Heart right ventricle (tissue), 16 donors: ENCODE results near the gene ODF4. TPM values are rescaled to one million over a fixed set of nuclear protein-coding genes. Genes with fewer than 3 reads are reported as not detected.

Experiments used
- ATAC-seq, 8 donors: fragments of 200-7000 bp; cut with Tn5 transposase; one replicate each; pipeline ENCODE4 v1.9.1; 2020; ENCODE audit warnings: mild to moderate bottlenecking in 8 of 8, moderate library complexity in 8 of 8, moderate number of reproducible peaks in 1 of 8
- DNase-seq, 2 donors: peaks; one replicate each; pipeline ENCODE4 v3.0.0-alpha.2; 2020
- H3K27ac ChIP-seq, 10 donors: fragments of 200-600 bp; sonication (generic) in 2 of 10; one replicate each; pipeline versions ENCODE4 v1.5.0 to v1.8.0; 2020 to 2022; ENCODE audit warnings: mild to moderate bottlenecking in 3 of 10
- H3K27me3 ChIP-seq, 7 donors: fragments of 200-600 bp; one replicate each; pipeline ENCODE4 v1.8.0; 2021 to 2022; ENCODE audit warnings: mild to moderate bottlenecking in 2 of 7
- H3K36me3 ChIP-seq, 9 donors: fragments of 200-600 bp; sonication (generic) in 1 of 9; one replicate each; pipeline versions ENCODE4 v1.5.0 to v1.8.0; 2020 to 2022; ENCODE audit warnings: mild to moderate bottlenecking in 2 of 9
- H3K4me1 ChIP-seq, 9 donors: fragments of 200-600 bp; sonication (generic) in 1 of 9; one replicate each; pipeline versions ENCODE4 v1.5.0 to v1.8.0; 2020 to 2022; ENCODE audit warnings: mild to moderate bottlenecking in 4 of 9
- H3K4me3 ChIP-seq, 10 donors: fragments of 200-600 bp; sonication (generic) in 2 of 10; one replicate each; pipeline versions ENCODE4 v1.5.0 to v1.8.0; 2020 to 2022; ENCODE audit warnings: mild to moderate bottlenecking in 7 of 10, moderate library complexity in 2 of 10
- H3K9me3 ChIP-seq, 11 donors: fragments of 200-600 bp in 10 of 11; sonication (generic) in 2 of 11; one replicate each; pipeline versions ENCODE4 v1.5.0 to v1.8.0; 2013 to 2022; ENCODE audit warnings: mild to moderate bottlenecking in 2 of 11, control low read depth in 1 of 11, moderate library complexity in 1 of 11
- CTCF ChIP-seq, 9 donors: fragments of 200-600 bp; sonication (generic) in 2 of 9; IDR thresholded peaks; one replicate each; pipeline versions ENCODE4 v1.5.0 to v1.8.0; 2021 to 2022; ENCODE audit warnings: antibody characterized with exemption in 9 of 9, mild to moderate bottlenecking in 5 of 9, moderate library complexity in 1 of 9
- WGBS, 2 donors: extraction: QIAGEN DNeasy Blood & Tissue Kit; methylation state at CpG; one replicate each; pipeline ENCODE4 v1.1.7; 2013; ENCODE audit warnings: inconsistent platforms in 1 of 2; 5-methylcytosine and 5-hydroxymethylcytosine counted together
- intact Hi-C, 10 donors: fragments of 100-400 bp; cut with DNase I; formaldehyde crosslinking; loops; one replicate each; pipeline versions ENCODE4 v1.11.1 to v1.14.2; 2022
- polyA plus RNA-seq, 2 donors: library from polyadenylated mRNA; stranded (reverse); fragments of 200-250 nt; gene quantifications; one replicate each; pipeline ENCODE4 v1.2.3, GENCODE V29; 2013
- total RNA-seq, 10 donors: library from RNA; stranded (reverse); fragmentation: NEBNext Ultra II Directional in 3 of 10; extraction: Animal tissue kit (Norgen Biotek cat#: 25700) in 3 of 10; gene quantifications; one replicate each; pipeline versions ENCODE4 v1.2.1 to v1.2.4, GENCODE V29; 2021 to 2023
- donor health status: Arrhythmogenic right ventricular cardiomyopathy.
- donor health status: ischemic (EF 13 %, LVEDD 7.1; RV severe dilation, severe dysfunction).
- donor health status: healthy with polysubstance abuse.
- donor health status: DM: no; HTN: yes; CAD: no.
- donor health status: DM: no; HTN: no; CAD: no.
- donor health status: ischemic (EF 25% LVEDD 6.9; RV normal size, moderate dysfunction).
- donor health status: ischemic (EF 25% LVEDD 5.7; RV mildly dilated, moderate dysfunction).
- donor health status: healthy.
- donor health status: DM: yes; HTN: yes; CAD: no.
- donor health status: Ischemic cardiomyopathy.
- donor health status: ischemic (EF 35%, LVEDD 5.7; RV mildly dilated, moderate dysfunction).
- donor health status: nonischemic (EF 11% LVEDD 7.7; RV severe dilation, severe dysfunction).
- donor health status: DM: yes; HTN: yes; CAD: no.
- donor health status: PGD.
- donor health status: ischemic (EF 29% LVEDD 5.4; RV normal size, mild dysfunction).
- donor health status: nonischemic (EF 23%, LVEDD 6.1; RV moderate dilation, normal function).

Gene ODF4
- total and polyA plus RNA-seq, 12 donors, result not detected

- Histone ChIP-seq H3K9me3 (no peaks in the 10 kb centered on the region), H3K4me3 (peak overlapping the region in 1 of 10 donors; percentile 0), H3K36me3 (peaks cover 0 to 8% (median 0%) of the 10 kb centered on the region in 9 donors), H3K27ac (peak overlapping the region in 9 of 10 donors; percentile 67 to 91 (median 75)), H3K4me1 (peaks cover 0 to 57% (median 45%) of the 10 kb centered on the region in 9 donors), H3K27me3 (no peaks in the 10 kb centered on the region)
- DNase-seq (peak in 1 of 2 donors; percentile 62), ATAC-seq (peak; percentile 60 to 93 (median 88))
- TF ChIP-seq CTCF (IDR thresholded peaks at IDR 0.05), result no peak
- WGBS, 2 donors, result 50 to 63% methylated on average over 5 of the region's 5 CpGs
- intact Hi-C loops, result loop anchor here in 5 of 10 donors (2.0 to 10.0 kb wide), 4 partner anchors 32 to 49 kb away; partner anchors contain the start of gene ARHGEF15 (in 4 of the 5)
Observed at GRCh38 chr17:8359769-8360168, 20.1 kb downstream of the ODF4 start.

DNA sequence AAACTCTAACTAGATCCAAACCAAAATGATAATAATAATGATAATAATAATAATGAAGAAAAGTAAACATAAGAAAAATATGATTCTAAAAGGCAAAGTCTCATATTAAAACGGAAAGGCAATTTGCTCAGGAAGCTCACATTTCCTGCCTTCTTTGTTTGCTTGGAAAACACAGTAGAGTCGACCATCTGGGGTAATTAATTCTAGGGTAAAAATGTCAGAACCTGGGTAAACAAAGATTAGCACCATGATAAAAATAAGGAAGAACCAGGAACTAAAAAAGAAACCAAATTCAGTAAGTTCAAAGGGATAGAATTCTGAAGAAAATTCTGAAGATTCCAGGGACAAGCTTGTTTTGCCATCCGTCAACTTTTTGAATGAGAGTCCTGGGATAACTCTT, 20.6 kb downstream of the ODF4 start:
- DNase-seq, result no peak
- H3K27me3 ChIP-seq, result no peaks in the 10 kb centered on the region
- peaks cover 0 to 13% (median 0%) of the 10 kb centered on the region in 9 donors for H3K36me3 ChIP-seq
- WGBS, 2 donors, result 43 to 47% methylated on average over 3 of the region's 3 CpGs
- H3K4me3 ChIP-seq, result peak overlapping the region in 1 of 10 donors; percentile 0
- H3K27ac ChIP-seq, result peak overlapping the region in 9 of 10 donors; percentile 38 to 91 (median 75)
- TF ChIP-seq CTCF (IDR thresholded peaks at IDR 0.05), result no peak
- intact Hi-C loops, result loop anchor here in 4 of 10 donors (2.0 to 10.0 kb wide), 3 partner anchors 33 to 49 kb away; partner anchors contain the start of gene ARHGEF15 (in 3 of the 4)
- H3K4me1 ChIP-seq, result peaks cover 0 to 57% (median 47%) of the 10 kb centered on the region in 9 donors
- no peaks in the 10 kb centered on the region for H3K9me3 ChIP-seq
- ATAC-seq, result peak in 4 of 8 donors; percentile 32 to 50 (median 44)

DNA sequence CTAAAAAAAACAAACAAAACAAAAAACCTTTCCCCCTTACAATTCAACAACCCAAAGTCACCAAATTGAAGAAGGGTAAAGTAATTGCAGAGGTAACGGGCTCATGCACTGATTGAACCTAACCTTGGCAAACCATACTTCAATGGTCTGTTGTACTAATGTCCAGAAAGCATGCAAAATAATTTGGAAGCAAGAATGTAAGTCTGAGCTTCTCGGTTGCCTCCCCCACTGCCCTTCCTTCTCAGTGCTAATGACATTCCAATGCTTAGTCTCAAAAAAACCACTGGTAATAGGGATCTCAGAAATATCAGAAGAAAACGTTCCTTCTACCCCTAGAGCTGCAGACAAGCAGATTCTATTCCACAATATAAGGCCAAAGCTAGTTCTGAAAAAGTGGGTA, 21.1 kb downstream of the ODF4 start:
- no peaks in the 10 kb centered on the region for H3K9me3 ChIP-seq
- peaks cover 0 to 61% (median 52%) of the 10 kb centered on the region in 9 donors for H3K4me1 ChIP-seq
- H3K27me3 ChIP-seq, result no peaks in the 10 kb centered on the region
- intact Hi-C loops, result loop anchor here in 4 of 10 donors (2.0 to 10.0 kb wide), 3 partner anchors 33 to 50 kb away; partner anchors contain the start of gene ARHGEF15 (in 3 of the 4)
- DNase-seq (no peak), ATAC-seq (peak in 2 of 8 donors; percentile 6 to 15)
- peaks cover 0 to 16% (median 0%) of the 10 kb centered on the region in 9 donors for H3K36me3 ChIP-seq
- no peak for TF ChIP-seq CTCF (IDR thresholded peaks at IDR 0.05)
- peak overlapping the region in 9 of 10 donors; percentile 38 to 91 (median 75) for H3K27ac ChIP-seq
- 44 to 53% methylated on average over 3 of the region's 3 CpGs for WGBS, 2 donors
- peak overlapping the region in 2 of 10 donors; percentile 0 to 3 for H3K4me3 ChIP-seq

- H3K9me3 ChIP-seq, result no peaks in the 10 kb centered on the region
- intact Hi-C loops, result loop anchor here in 3 of 10 donors (5.0 to 10.0 kb wide), 2 partner anchors 35 to 48 kb away; partner anchors contain the start of gene ARHGEF15 (in 2 of the 3)
- H3K27ac ChIP-seq, result peak overlapping the region in 7 of 10 donors; percentile 36 to 91 (median 75)
- 85 to 87% methylated on average over 4 of the region's 4 CpGs for WGBS, 2 donors
- ATAC-seq, result no peak
- H3K36me3 ChIP-seq, result peaks cover 0 to 16% (median 0%) of the 10 kb centered on the region in 9 donors
- no peak for DNase-seq
- TF ChIP-seq CTCF (IDR thresholded peaks at IDR 0.05), result no peak
- H3K4me1 ChIP-seq, result peaks cover 7 to 75% (median 66%) of the 10 kb centered on the region in 9 donors
- no peak overlapping the region for H3K4me3 ChIP-seq
- H3K27me3 ChIP-seq, result no peaks in the 10 kb centered on the region
Observed at GRCh38 chr17:8362651-8363332, 23.2 kb downstream of the ODF4 start.
